GM12878 (cell line): ENCODE measurements around the gene B4GALNT4.

ENCODE experiments used
- ATF2 ChIP-seq: IDR thresholded peaks from 2 replicates; pipeline ENCODE4 v1.6.1; 2012; ENCODE audit warnings: low read length, inconsistent platforms
- CBFB ChIP-seq: IDR thresholded peaks from 2 replicates; pipeline ENCODE4 v1.6.1; 2016; ENCODE audit warnings: antibody characterized with exemption, low read depth
- CTCF ChIP-seq, 3 experiments: IDR thresholded peaks in 2 of 3; conservative IDR thresholded peaks in 1 of 3; 2 replicates each; pipeline ENCODE4 v1.5.1; 2011; ENCODE audit warnings: low read depth in 3 of 3, low read length in 3 of 3, mild to moderate bottlenecking in 3 of 3, control low read depth in 2 of 3, moderate library complexity in 2 of 3, inconsistent platforms in 1 of 3, mixed read lengths in 1 of 3; ENCODE audit not compliant: control insufficient read depth in 2 of 3, insufficient read depth in 1 of 3; ENCODE audit errors: extremely low read depth in 1 of 3
- NBN ChIP-seq: fragments of 450-650 bp; IDR thresholded peaks from 2 replicates; pipeline ENCODE4 v1.6.1; 2016
- NR2C2 ChIP-seq: IDR thresholded peaks from 2 replicates; pipeline ENCODE4 v1.6.1; 2011; ENCODE audit warnings: borderline replicate concordance, low read depth; ENCODE audit not compliant: control insufficient read depth, insufficient read length
- POLR2A ChIP-seq: IDR thresholded peaks from 2 replicates; pipeline ENCODE4 v1.6.1; 2011; ENCODE audit warnings: low read depth, mild to moderate bottlenecking, low read length
- SRF ChIP-seq, 2 experiments: IDR thresholded peaks; 2 replicates each; pipeline ENCODE4 v1.6.1; 2011; ENCODE audit warnings: low read depth in 2 of 2, low read length in 2 of 2, mild to moderate bottlenecking in 1 of 2, moderate library complexity in 1 of 2
- ZBED1 ChIP-seq: IDR thresholded peaks from 2 replicates; pipeline ENCODE4 v1.6.1; 2016; ENCODE audit warnings: borderline replicate concordance

- no peak for TF ChIP-seq NR2C2
- TF ChIP-seq CBFB = no peak
- TF ChIP-seq ATF2 = no peak
- no peak for TF ChIP-seq POLR2A
- TF ChIP-seq CTCF (IDR thresholded peaks at IDR 0.05 in 2 of 3, conservative IDR thresholded peaks at IDR 0.05 in 1 of 3; ENCODE audit: control insufficient read depth in 2 of 3, extremely low read depth in 1 of 3, insufficient read depth in 1 of 3, low read depth in 3 of 3, low read length in 3 of 3) = no peak
- no peak for TF ChIP-seq NBN
- TF ChIP-seq SRF (IDR thresholded peaks at IDR 0.05; ENCODE audit: low read depth in 2 of 2, low read length in 2 of 2) = no peak
- no peak for TF ChIP-seq ZBED1
These were observed 10.1 kb upstream of the B4GALNT4 start for GRCh38 chr11:359181-359714.
